Uterus (tissue), 2 donors: ENCODE measurements around the gene DOCK4.

Experiments used
- POLR2A ChIP-seq, 2 donors: fragments of 450-650 bp; IDR thresholded peaks; one replicate each; pipeline ENCODE4 v1.6.1; 2016; ENCODE audit warnings: antibody characterized with exemption in 2 of 2, mild to moderate bottlenecking in 1 of 2, moderate library complexity in 1 of 2
- TF ChIP-seq, protein P1 (sequence below), 4 experiments: fragments of 200-600 bp in 2 of 4; fragments of 450-650 bp in 2 of 4; sonication (generic) in 2 of 4; IDR thresholded peaks; one replicate each; pipeline ENCODE4 v1.5.1; 2016 to 2019; ENCODE audit warnings: antibody characterized with exemption in 4 of 4, mild to moderate bottlenecking in 2 of 4, moderate library complexity in 1 of 4

DNA sequence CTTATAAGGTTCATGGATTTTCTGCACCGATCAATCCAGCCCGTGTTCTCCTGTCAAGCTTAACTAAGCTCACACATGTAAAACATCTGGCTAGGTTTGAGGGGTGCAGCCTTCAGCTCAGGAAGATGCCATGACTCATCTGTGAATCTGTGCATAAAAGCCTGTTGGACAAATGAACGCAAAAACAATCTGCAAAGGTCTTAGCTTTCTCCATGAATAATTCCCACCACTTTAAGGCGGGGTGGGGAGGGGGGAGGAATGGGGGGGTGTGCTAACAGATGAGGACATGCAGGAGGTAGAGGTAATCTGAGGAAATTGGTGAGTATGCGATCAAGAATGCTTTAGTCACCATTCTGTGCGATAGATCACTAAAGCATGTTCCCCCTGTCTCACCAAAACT, 4.8 kb downstream of the DOCK4 start:
- TF ChIP-seq POLR2A (IDR thresholded peaks at IDR 0.05): no peak
- TF ChIP-seq, protein P1, sequence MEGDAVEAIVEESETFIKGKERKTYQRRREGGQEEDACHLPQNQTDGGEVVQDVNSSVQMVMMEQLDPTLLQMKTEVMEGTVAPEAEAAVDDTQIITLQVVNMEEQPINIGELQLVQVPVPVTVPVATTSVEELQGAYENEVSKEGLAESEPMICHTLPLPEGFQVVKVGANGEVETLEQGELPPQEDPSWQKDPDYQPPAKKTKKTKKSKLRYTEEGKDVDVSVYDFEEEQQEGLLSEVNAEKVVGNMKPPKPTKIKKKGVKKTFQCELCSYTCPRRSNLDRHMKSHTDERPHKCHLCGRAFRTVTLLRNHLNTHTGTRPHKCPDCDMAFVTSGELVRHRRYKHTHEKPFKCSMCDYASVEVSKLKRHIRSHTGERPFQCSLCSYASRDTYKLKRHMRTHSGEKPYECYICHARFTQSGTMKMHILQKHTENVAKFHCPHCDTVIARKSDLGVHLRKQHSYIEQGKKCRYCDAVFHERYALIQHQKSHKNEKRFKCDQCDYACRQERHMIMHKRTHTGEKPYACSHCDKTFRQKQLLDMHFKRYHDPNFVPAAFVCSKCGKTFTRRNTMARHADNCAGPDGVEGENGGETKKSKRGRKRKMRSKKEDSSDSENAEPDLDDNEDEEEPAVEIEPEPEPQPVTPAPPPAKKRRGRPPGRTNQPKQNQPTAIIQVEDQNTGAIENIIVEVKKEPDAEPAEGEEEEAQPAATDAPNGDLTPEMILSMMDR (IDR thresholded peaks at IDR 0.05): no peak
